Stomach (tissue), 9 donors: Measurements from ENCODE around the gene OTULIN. TPM values are rescaled to one million over a fixed set of nuclear protein-coding genes. Genes with fewer than 3 reads are reported as not detected.

ENCODE experiments used
- DNase-seq, 2 donors: peaks; one replicate each; pipeline versions ENCODE4 v3.0.0 to v3.0.0-alpha.2; 2013 to 2019
- H3K27ac ChIP-seq, 5 donors: fragments of 200-600 bp in 4 of 5; sonication (generic) in 4 of 5; one replicate each; pipeline ENCODE4 v1.5.1; 2013 to 2019; ENCODE audit warnings: mild to moderate bottlenecking in 1 of 5, moderate library complexity in 1 of 5
- H3K27me3 ChIP-seq, 3 donors: fragments of 200-600 bp; sonication (generic); one replicate each; pipeline ENCODE4 v1.5.1; 2017 to 2019; ENCODE audit warnings: mixed run types in 1 of 3
- H3K36me3 ChIP-seq, 4 donors: fragments of 200-600 bp; sonication (generic); 1 replicate in 3 of 4; 2 replicates in 1 of 4; pipeline ENCODE4 v1.5.1; 2016 to 2019
- H3K4me1 ChIP-seq, 4 donors: fragments of 200-600 bp; sonication (generic); one replicate each; pipeline ENCODE4 v1.5.1; 2016 to 2019
- H3K4me3 ChIP-seq, 4 donors: fragments of 200-600 bp; sonication (generic) in 3 of 4; one replicate each; pipeline ENCODE4 v1.5.1; 2016 to 2019; ENCODE audit warnings: mild to moderate bottlenecking in 1 of 4
- H3K9me3 ChIP-seq, 4 donors: fragments of 200-600 bp; sonication (generic); one replicate each; pipeline ENCODE4 v1.5.1; 2016 to 2019
- EP300 ChIP-seq: sonication (generic); formaldehyde crosslinking; IDR thresholded peaks from one replicate; pipeline ENCODE4 v1.6.1; 2017; ENCODE audit warnings: antibody characterized with exemption
- POLR2A ChIP-seq, 4 donors: fragments of 450-650 bp; IDR thresholded peaks; one replicate each; pipeline ENCODE4 v1.6.1; 2016; ENCODE audit warnings: antibody characterized with exemption in 4 of 4, control low read depth in 2 of 4, mild to moderate bottlenecking in 1 of 4, moderate library complexity in 1 of 4
- POLR2AphosphoS5 ChIP-seq, 3 donors: sonication (generic); formaldehyde crosslinking; IDR thresholded peaks; one replicate each; pipeline ENCODE4 v1.6.1; 2016; ENCODE audit warnings: antibody characterized with exemption in 3 of 3
- WGBS, 5 donors: extraction: QIAGEN DNeasy Blood & Tissue Kit in 3 of 5; methylation state at CpG; one replicate each; pipeline versions ENCODE4 v1.1.5 to v1.1.7; 2013 to 2018; 5-methylcytosine and 5-hydroxymethylcytosine counted together
- intact Hi-C: fragments of 100-400 bp; cut with DNase I; formaldehyde crosslinking; loops from one replicate; pipeline ENCODE4 v1.15.1; 2023; ENCODE audit warnings: low total_unique reads
- polyA plus RNA-seq, 3 donors: library from polyadenylated mRNA; stranded (reverse); fragments of 200-250 nt; gene quantifications; one replicate each; pipeline ENCODE4 v1.2.3, GENCODE V29; 2013
- total RNA-seq, 5 donors: library from RNA; depleted of rRNA; stranded (reverse); fragments of >200 nt; gene quantifications; one replicate each; pipeline versions ENCODE4 v1.1.0 to v1.2.3, GENCODE V29; 2014 to 2016
- TF ChIP-seq, protein P1 (sequence below), 7 experiments: fragments of 450-650 bp in 4 of 7; fragments of 200-600 bp in 3 of 7; sonication (generic) in 3 of 7; IDR thresholded peaks; one replicate each; pipeline ENCODE4 v1.5.1; 2016 to 2019; ENCODE audit warnings: antibody characterized with exemption in 7 of 7, control low read depth in 2 of 7, mild to moderate bottlenecking in 1 of 7
- donor health status: healthy with polysubstance abuse.
- donor health status: Bipolar disorder and iron deficiency.
- donor health status: healthy.

Gene OTULIN
- total and polyA plus RNA-seq, 8 donors, result 2.5 to 47.2 (median 13.7) TPM

- WGBS, 5 donors, result 90 to 95% (median 94%) methylated on average over 5 of the region's 5 CpGs
- Histone ChIP-seq H3K4me1 (peaks cover 0 to 9% (median 0%) of the 10 kb centered on the region in 4 donors), H3K27me3 (no peaks in the 10 kb centered on the region), H3K27ac (no peak overlapping the region), H3K4me3 (no peak overlapping the region), H3K9me3 (no peaks in the 10 kb centered on the region), H3K36me3 (peaks cover 38 to 95% (median 90%) of the 10 kb centered on the region in 4 donors)
- DNase-seq, result no peak
- intact Hi-C loops, result no loop called here
- TF ChIP-seq POLR2A (IDR thresholded peaks at IDR 0.05) (no peak), POLR2AphosphoS5 (IDR thresholded peaks at IDR 0.05) (no peak)
Measured at GRCh38 chr5:14708551-14708950, 44.0 kb downstream of the OTULIN start.

DNA sequence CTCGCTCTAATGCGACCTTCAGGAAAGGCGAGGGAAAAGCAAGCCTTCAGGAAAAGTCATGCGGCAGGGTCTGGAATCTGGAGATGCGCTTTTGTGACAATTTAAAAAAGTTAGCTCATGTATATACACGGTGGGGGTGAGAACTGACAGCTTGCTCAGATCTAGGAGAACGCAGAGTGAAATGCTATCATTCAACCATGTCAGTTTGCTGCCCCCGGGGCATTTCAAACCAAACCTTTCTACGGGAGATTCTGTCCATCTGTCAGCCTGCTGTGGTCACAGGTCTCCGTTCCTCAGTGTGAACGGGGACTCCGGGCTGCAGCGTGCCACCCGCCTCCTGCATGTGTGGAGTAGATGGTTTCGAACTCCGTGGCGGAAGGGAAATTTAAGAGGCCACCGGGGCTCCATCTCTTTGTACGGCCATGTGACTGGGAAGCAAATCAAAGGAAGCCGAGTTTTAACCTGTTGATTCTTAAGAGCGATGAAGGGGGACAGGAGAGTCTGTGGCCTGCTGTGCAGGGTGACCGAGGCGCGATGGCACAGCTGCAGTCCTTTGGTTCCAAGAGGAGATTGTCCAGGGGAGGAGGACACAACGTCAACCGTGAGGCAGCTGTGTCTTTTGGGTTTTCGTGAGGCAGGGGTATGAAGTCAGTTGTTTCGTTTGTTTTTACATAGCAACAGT, 45.9 kb downstream of the OTULIN start:
- intact Hi-C loops, result no loop called here
- no peak for DNase-seq

DNA sequence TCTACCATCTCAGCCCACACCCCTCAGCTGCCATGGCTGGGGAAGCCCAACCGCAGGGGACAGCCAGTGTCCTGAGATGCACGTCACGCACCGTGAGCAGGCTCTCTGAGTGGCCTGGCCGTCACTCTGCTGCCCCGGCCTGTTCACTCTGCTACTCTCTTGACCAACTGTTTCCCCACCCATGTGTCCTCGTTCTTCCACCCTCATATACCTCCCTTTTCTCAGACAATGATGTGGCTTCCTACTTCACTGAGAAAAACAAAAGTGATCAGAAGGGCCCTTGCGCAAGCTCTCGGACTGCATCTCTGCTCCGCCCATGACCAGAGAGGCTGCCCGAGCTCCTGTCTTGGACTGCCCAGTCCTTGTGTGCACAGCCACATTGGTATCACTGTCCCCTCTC, 47.6 kb downstream of the OTULIN start:
- intact Hi-C loops, result no loop called here
- Histone ChIP-seq H3K36me3 (peaks cover 52 to 100% (median 99%) of the 10 kb centered on the region in 4 donors), H3K9me3 (no peaks in the 10 kb centered on the region), H3K27ac (no peak overlapping the region), H3K27me3 (no peaks in the 10 kb centered on the region), H3K4me3 (no peak overlapping the region), H3K4me1 (no peaks in the 10 kb centered on the region)
- no peak for DNase-seq
- TF ChIP-seq EP300 (no peak), POLR2AphosphoS5 (IDR thresholded peaks at IDR 0.05) (no peak), POLR2A (IDR thresholded peaks at IDR 0.05) (no peak)
- TF ChIP-seq, protein P1, sequence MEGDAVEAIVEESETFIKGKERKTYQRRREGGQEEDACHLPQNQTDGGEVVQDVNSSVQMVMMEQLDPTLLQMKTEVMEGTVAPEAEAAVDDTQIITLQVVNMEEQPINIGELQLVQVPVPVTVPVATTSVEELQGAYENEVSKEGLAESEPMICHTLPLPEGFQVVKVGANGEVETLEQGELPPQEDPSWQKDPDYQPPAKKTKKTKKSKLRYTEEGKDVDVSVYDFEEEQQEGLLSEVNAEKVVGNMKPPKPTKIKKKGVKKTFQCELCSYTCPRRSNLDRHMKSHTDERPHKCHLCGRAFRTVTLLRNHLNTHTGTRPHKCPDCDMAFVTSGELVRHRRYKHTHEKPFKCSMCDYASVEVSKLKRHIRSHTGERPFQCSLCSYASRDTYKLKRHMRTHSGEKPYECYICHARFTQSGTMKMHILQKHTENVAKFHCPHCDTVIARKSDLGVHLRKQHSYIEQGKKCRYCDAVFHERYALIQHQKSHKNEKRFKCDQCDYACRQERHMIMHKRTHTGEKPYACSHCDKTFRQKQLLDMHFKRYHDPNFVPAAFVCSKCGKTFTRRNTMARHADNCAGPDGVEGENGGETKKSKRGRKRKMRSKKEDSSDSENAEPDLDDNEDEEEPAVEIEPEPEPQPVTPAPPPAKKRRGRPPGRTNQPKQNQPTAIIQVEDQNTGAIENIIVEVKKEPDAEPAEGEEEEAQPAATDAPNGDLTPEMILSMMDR (IDR thresholded peaks at IDR 0.05), result no peak
- 93 to 97% (median 95%) methylated on average over 11 of the region's 11 CpGs for WGBS, 5 donors

More for the DNA sequence above, 45.9 kb downstream of the OTULIN start:
- no peak overlapping the region for H3K27ac ChIP-seq
- H3K36me3 ChIP-seq, result peaks cover 44 to 100% (median 98%) of the 10 kb centered on the region in 4 donors
- TF ChIP-seq EP300 (no peak), POLR2AphosphoS5 (IDR thresholded peaks at IDR 0.05) (no peak), POLR2A (IDR thresholded peaks at IDR 0.05) (no peak)
- TF ChIP-seq, protein P1 (IDR thresholded peaks at IDR 0.05), result no peak
- 90 to 96% (median 93%) methylated on average over 28 of the region's 28 CpGs for WGBS, 5 donors
- no peaks in the 10 kb centered on the region for H3K9me3 ChIP-seq
- H3K27me3 ChIP-seq, result no peaks in the 10 kb centered on the region
- H3K4me3 ChIP-seq, result no peak overlapping the region
- H3K4me1 ChIP-seq, result peaks cover 0 to 9% (median 0%) of the 10 kb centered on the region in 4 donors

GRCh38 chr5:14712666-14713065, 48.1 kb downstream of the OTULIN start:
- WGBS, 5 donors, result 96 to 99% (median 98%) methylated on average over 16 to 17 of the region's 17 CpGs

More at GRCh38 chr5:14712666-14713065, 48.1 kb downstream of the OTULIN start:
- DNase-seq, result no peak
- H3K9me3 ChIP-seq, result no peaks in the 10 kb centered on the region
- no peaks in the 10 kb centered on the region for H3K27me3 ChIP-seq
- TF ChIP-seq POLR2AphosphoS5 (IDR thresholded peaks at IDR 0.05) (no peak), POLR2A (IDR thresholded peaks at IDR 0.05) (no peak), EP300 (no peak)
- TF ChIP-seq, protein P1 (IDR thresholded peaks at IDR 0.05), result no peak
- peaks cover 52 to 99% (median 96%) of the 10 kb centered on the region in 4 donors for H3K36me3 ChIP-seq
- H3K4me3 ChIP-seq, result no peak overlapping the region
- no peak overlapping the region for H3K27ac ChIP-seq
- intact Hi-C loops, result no loop called here
- no peaks in the 10 kb centered on the region for H3K4me1 ChIP-seq
